HEK293 (cell line): ENCODE measurements around the gene ZC3H4.

Experiments used
- CTCF ChIA-PET: fragments of 350-600 bp; formaldehyde crosslinking; extraction: SDS; loops from one replicate; lab custom pipeline; 2021; ENCODE audit warnings: antibody characterized with exemption; lab: Yijun Ruan, JAX
- POLR2A ChIA-PET: fragments of 300-600 bp; formaldehyde crosslinking; extraction: SDS; loops from one replicate; lab custom pipeline; 2020; ENCODE audit warnings: antibody characterized with exemption, inconsistent platforms; lab: Yijun Ruan, JAX
- H3K27ac ChIP-seq: fragments of 200-500 bp; sonication (Bioruptor generic); 2 replicates; pipeline ENCODE4 v1.5.1; 2014; ENCODE audit warnings: low read depth, low read length, control low read depth, inconsistent platforms; ENCODE audit errors: extremely low read depth
- H3K36me3 ChIP-seq, 2 experiments: fragments of 200-500 bp in 1 of 2; sonication (Bioruptor generic) in 1 of 2; 1 replicate in 1 of 2; 2 replicates in 1 of 2; pipeline ENCODE4 v1.5.1; 2014 to 2017; ENCODE audit warnings: inconsistent platforms in 2 of 2, low read length in 2 of 2; ENCODE audit not compliant: control insufficient read depth in 2 of 2, insufficient read depth in 1 of 2
- H3K4me1 ChIP-seq: fragments of 200-500 bp; sonication (Bioruptor generic); 2 replicates; pipeline ENCODE4 v1.5.1; 2014; ENCODE audit warnings: mild to moderate bottlenecking, low read length, inconsistent platforms; ENCODE audit not compliant: control insufficient read depth, insufficient read depth
- H3K4me3 ChIP-seq: 2 replicates; pipeline ENCODE4 v1.5.1; 2011; ENCODE audit warnings: low read depth, mild to moderate bottlenecking, control low read depth, low read length, moderate library complexity
- H3K9me3 ChIP-seq: fragments of 200-500 bp; sonication (Bioruptor generic); 2 replicates; pipeline ENCODE4 v1.5.1; 2014; ENCODE audit warnings: low read depth, low read length, inconsistent platforms; ENCODE audit not compliant: control insufficient read depth, insufficient read depth
- ELK4 ChIP-seq: IDR thresholded peaks from 2 replicates; pipeline ENCODE4 v1.6.1; 2011; ENCODE audit warnings: mild to moderate bottlenecking, low read depth, low read length, borderline replicate concordance
- FEZF1 ChIP-seq: fragments of 450-650 bp; formaldehyde crosslinking; IDR thresholded peaks from 2 replicates; pipeline ENCODE4 v1.5.1; 2016; ENCODE audit warnings: missing biosample characterization, missing genetic modification characterization
- GFI1B ChIP-seq: fragments of 450-650 bp; formaldehyde crosslinking; IDR thresholded peaks from 2 replicates; pipeline ENCODE4 v1.5.1; 2016; ENCODE audit warnings: missing biosample characterization, missing genetic modification characterization
- HOXC10 ChIP-seq: sonication (generic); formaldehyde crosslinking; IDR thresholded peaks from 2 replicates; pipeline ENCODE4 v1.8.1; 2023; ENCODE audit warnings: mild to moderate bottlenecking, missing genetic modification reagents
- KLF1 ChIP-seq: fragments of 450-650 bp; formaldehyde crosslinking; IDR thresholded peaks from 2 replicates; pipeline ENCODE4 v1.5.1; 2016; ENCODE audit warnings: missing biosample characterization, missing genetic modification characterization
- PBX3 ChIP-seq: sonication (generic); formaldehyde crosslinking; IDR thresholded peaks from 2 replicates; pipeline ENCODE4 v1.8.1; 2022; ENCODE audit warnings: mild to moderate bottlenecking, moderate library complexity, missing genetic modification reagents
- TSHZ1 ChIP-seq: fragments of 450-650 bp; formaldehyde crosslinking; IDR thresholded peaks from 2 replicates; pipeline ENCODE4 v1.5.1; 2016; ENCODE audit warnings: missing biosample characterization, missing genetic modification characterization, borderline replicate concordance
- ZBTB7A ChIP-seq: fragments of 450-650 bp; formaldehyde crosslinking; IDR thresholded peaks from 2 replicates; pipeline ENCODE4 v1.5.1; 2016; ENCODE audit warnings: low read depth, missing biosample characterization, missing genetic modification characterization
- ZBTB8A ChIP-seq: fragments of 450-650 bp; formaldehyde crosslinking; IDR thresholded peaks from 2 replicates; pipeline ENCODE4 v1.5.1; 2016; ENCODE audit warnings: missing biosample characterization, missing genetic modification characterization
- ZEB2 ChIP-seq: fragments of 450-650 bp; formaldehyde crosslinking; IDR thresholded peaks from 2 replicates; pipeline ENCODE4 v1.5.1; 2016; ENCODE audit warnings: missing biosample characterization, missing genetic modification characterization
- ZFP3 ChIP-seq: fragments of 450-650 bp; formaldehyde crosslinking; IDR thresholded peaks from 2 replicates; pipeline ENCODE4 v1.5.1; 2016; ENCODE audit warnings: low read depth, missing biosample characterization, missing genetic modification characterization
- ZFP37 ChIP-seq: fragments of 450-650 bp; formaldehyde crosslinking; IDR thresholded peaks from 2 replicates; pipeline ENCODE4 v1.5.1; 2016; ENCODE audit warnings: missing biosample characterization, missing genetic modification characterization
- ZNF148 ChIP-seq: fragments of 450-650 bp; formaldehyde crosslinking; IDR thresholded peaks from 2 replicates; pipeline ENCODE4 v1.5.0; 2017; ENCODE audit warnings: missing biosample characterization, missing genetic modification characterization, borderline replicate concordance
- ZNF214 ChIP-seq: fragments of 450-650 bp; formaldehyde crosslinking; IDR thresholded peaks from 2 replicates; pipeline ENCODE4 v1.5.1; 2017; ENCODE audit warnings: missing biosample characterization, mild to moderate bottlenecking, missing genetic modification characterization, borderline replicate concordance
- ZNF23 ChIP-seq: fragments of 450-650 bp; formaldehyde crosslinking; IDR thresholded peaks from 2 replicates; pipeline ENCODE4 v1.5.1; 2016; ENCODE audit warnings: missing biosample characterization, missing genetic modification characterization, borderline replicate concordance
- ZNF24 ChIP-seq: fragments of 450-650 bp; formaldehyde crosslinking; IDR thresholded peaks from 2 replicates; pipeline ENCODE4 v1.5.1; 2016; ENCODE audit warnings: missing biosample characterization, missing genetic modification characterization
- ZNF398 ChIP-seq: fragments of 450-650 bp; formaldehyde crosslinking; IDR thresholded peaks from 2 replicates; pipeline ENCODE4 v1.5.1; 2017; ENCODE audit warnings: missing biosample characterization, missing genetic modification characterization
- ZNF488 ChIP-seq: fragments of 450-650 bp; formaldehyde crosslinking; IDR thresholded peaks from 2 replicates; pipeline ENCODE4 v1.5.1; 2016; ENCODE audit warnings: missing biosample characterization, missing genetic modification characterization
- ZNF513 ChIP-seq: fragments of 450-650 bp; IDR thresholded peaks from 2 replicates; pipeline ENCODE4 v1.5.1; 2018; ENCODE audit warnings: missing biosample characterization, missing genetic modification characterization
- ZNF514 ChIP-seq: fragments of 450-650 bp; formaldehyde crosslinking; IDR thresholded peaks from 2 replicates; pipeline ENCODE4 v1.5.1; 2016; ENCODE audit warnings: missing biosample characterization, missing genetic modification characterization
- ZNF558 ChIP-seq: fragments of 450-650 bp; formaldehyde crosslinking; IDR thresholded peaks from 2 replicates; pipeline ENCODE4 v1.5.1; 2016; ENCODE audit warnings: missing biosample characterization, missing genetic modification characterization
- ZNF701 ChIP-seq: fragments of 450-650 bp; formaldehyde crosslinking; IDR thresholded peaks from 2 replicates; pipeline ENCODE4 v1.5.1; 2016; ENCODE audit warnings: missing biosample characterization, missing genetic modification characterization
- ZNF792 ChIP-seq: fragments of 450-650 bp; formaldehyde crosslinking; IDR thresholded peaks from 2 replicates; pipeline ENCODE4 v1.5.1; 2016; ENCODE audit warnings: missing biosample characterization, missing genetic modification characterization

The ZC3H4 gene

GRCh38 chr19:47100290-47100689 lies 13.3 kb downstream of the ZC3H4 start (continued):
- TF ChIP-seq ZNF148 (tag by site-specific recombination) (no peak), TSHZ1 (tag by site-specific recombination) (no peak), ZNF23 (tag by site-specific recombination) (no peak), ZNF792 (tag by site-specific recombination) (no peak), ZFP37 (tag by site-specific recombination) (no peak), ZNF488 (no peak), ZNF214 (tag by site-specific recombination) (no peak)

GRCh38 chr19:47099576-47100050 lies 14.0 kb downstream of the ZC3H4 start:
- H3K4me1 ChIP-seq = no peaks in the 10 kb centered on the region
- CTCF ChIA-PET = interaction anchor here (0.5 to 1.4 kb wide), 6 partner anchors 9 to 87 kb away, joined by 3 to 8 read pairs (median 4); partner anchors contain the start of gene ZC3H4
- TF ChIP-seq ELK4 (no peak), ZBTB8A (tag by site-specific recombination) (no peak), ZNF558 (no peak), ZNF398 (tag by site-specific recombination) (no peak), HOXC10 (CRISPR knock-in tag) (no peak), PBX3 (CRISPR knock-in tag) (no peak), FEZF1 (no peak), ZNF514 (no peak), ZEB2 (tag by site-specific recombination) (no peak), ZNF488 (no peak), ZFP3 (no peak), KLF1 (tag by site-specific recombination) (no peak), GFI1B (tag by site-specific recombination) (no peak), ZBTB7A (tag by site-specific recombination) (no peak), ZNF24 (tag by site-specific recombination) (no peak), ZNF701 (no peak), ZNF513 (tag by site-specific recombination) (no peak)
- POLR2A ChIA-PET = interaction anchor here (0.6 to 2.4 kb wide), 3 partner anchors 12 to 146 kb away, joined by 6 to 11 read pairs (median 7); partner anchors contain the start of gene ZC3H4
- no peak overlapping the region for H3K4me3 ChIP-seq
- H3K36me3 ChIP-seq = peaks cover 11 to 44% of the 10 kb centered on the region in 2 experiments
- no peak overlapping the region for H3K27ac ChIP-seq
- no peaks in the 10 kb centered on the region for H3K9me3 ChIP-seq
